Common myeloid progenitor, CD34-positive (primary cell): ENCODE measurements around the gene MXD1.

Source experiments
- CTCF ChIA-PET: fragments of 350-600 bp; sonication (Branson Sonifier 250); formaldehyde crosslinking; loops from one replicate; lab custom pipeline; 2021; ENCODE audit warnings: antibody characterized with exemption; lab: Charles Lee
- POLR2A ChIA-PET: fragments of 350-600 bp; sonication (Branson Sonifier 250); formaldehyde crosslinking; loops from one replicate; lab custom pipeline; 2021; ENCODE audit warnings: antibody characterized with exemption; lab: Charles Lee
- DNase-seq, 3 donors: peaks; one replicate each; pipeline versions ENCODE4 v3.0.0 to v3.0.0-alpha.2; 2013
- H3K27ac ChIP-seq, 2 experiments: 1 replicate in 1 of 2; 2 replicates in 1 of 2; pipeline ENCODE4 v1.7.0; 2013; ENCODE audit warnings: inconsistent platforms in 2 of 2, low read length in 2 of 2, mild to moderate bottlenecking in 2 of 2, low read depth in 1 of 2, moderate library complexity in 1 of 2; ENCODE audit not compliant: severe bottlenecking in 2 of 2, insufficient read depth in 1 of 2, poor library complexity in 1 of 2
- H3K27me3 ChIP-seq, 5 experiments: replicated peaks in 2 of 5; 1 replicate in 3 of 5; 2 replicates in 2 of 5; pipeline versions ENCODE4 v1.6.1 to v1.7.0; 2013; ENCODE audit warnings: low read length in 4 of 5, mild to moderate bottlenecking in 2 of 5, moderate library complexity in 2 of 5, inconsistent platforms in 1 of 5; ENCODE audit not compliant: insufficient read depth in 5 of 5, control insufficient read depth in 4 of 5
- H3K36me3 ChIP-seq, 4 experiments: 1 replicate in 2 of 4; 2 replicates in 2 of 4; pipeline versions ENCODE4 v1.6.1 to v1.7.0; 2013; ENCODE audit warnings: low read length in 3 of 4, control low read depth in 1 of 4, mild to moderate bottlenecking in 1 of 4; ENCODE audit not compliant: control insufficient read depth in 4 of 4, insufficient read depth in 4 of 4
- H3K4me1 ChIP-seq, 4 experiments: 1 replicate in 3 of 4; 2 replicates in 1 of 4; pipeline versions ENCODE4 v1.6.1 to v1.7.1; 2013; ENCODE audit warnings: low read length in 3 of 4, mild to moderate bottlenecking in 3 of 4, control low read depth in 1 of 4, inconsistent platforms in 1 of 4, moderate library complexity in 1 of 4; ENCODE audit not compliant: control insufficient read depth in 4 of 4, insufficient read depth in 4 of 4; ENCODE audit errors: control extremely low read depth in 1 of 4
- H3K4me3 ChIP-seq, 7 experiments: 1 replicate in 4 of 7; 2 replicates in 3 of 7; pipeline versions ENCODE4 v1.5.1 to v1.7.0; 2013; ENCODE audit warnings: mild to moderate bottlenecking in 7 of 7, low read length in 6 of 7, moderate library complexity in 6 of 7, inconsistent platforms in 2 of 7, low read depth in 2 of 7, control low read depth in 1 of 7; ENCODE audit not compliant: insufficient read depth in 4 of 7, control insufficient read depth in 1 of 7; ENCODE audit errors: extremely low read depth in 1 of 7
- H3K9me3 ChIP-seq, 5 experiments: 1 replicate in 4 of 5; 2 replicates in 1 of 5; pipeline versions ENCODE4 v1.6.1 to v1.7.1; 2013; ENCODE audit warnings: low read length in 4 of 5, mild to moderate bottlenecking in 2 of 5, inconsistent platforms in 1 of 5, low read depth in 1 of 5, moderate library complexity in 1 of 5; ENCODE audit not compliant: control insufficient read depth in 4 of 5, insufficient read depth in 2 of 5; ENCODE audit errors: control extremely low read depth in 1 of 5
- WGBS: methylation state at CpG from one replicate; pipeline ENCODE4 v1.1.5; 2013; ENCODE audit not compliant: insufficient coverage; 5-methylcytosine and 5-hydroxymethylcytosine counted together

Gene MXD1

GRCh38 chr2:69936906-69937305 lies 22.0 kb downstream of the MXD1 start:
- peaks cover 26 to 66% (median 45%) of the 10 kb centered on the region in 4 experiments for H3K36me3 ChIP-seq

DNA sequence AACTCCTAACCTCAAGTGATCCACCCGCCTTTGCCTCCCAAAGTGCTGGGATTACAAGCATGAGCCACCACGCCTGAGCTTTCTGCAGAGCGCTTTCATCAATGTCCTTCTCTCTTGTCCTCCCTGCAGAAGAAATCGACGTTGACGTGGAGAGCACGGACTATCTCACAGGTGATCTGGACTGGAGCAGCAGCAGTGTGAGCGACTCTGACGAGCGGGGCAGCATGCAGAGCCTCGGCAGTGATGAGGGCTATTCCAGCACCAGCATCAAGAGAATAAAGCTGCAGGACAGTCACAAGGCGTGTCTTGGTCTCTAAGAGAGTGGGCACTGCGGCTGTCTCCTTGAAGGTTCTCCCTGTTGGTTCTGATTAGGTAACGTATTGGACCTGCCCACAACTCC lies 23.1 kb downstream of the MXD1 start:
- no peaks in the 10 kb centered on the region for H3K27me3 ChIP-seq
- H3K9me3 ChIP-seq: no peaks in the 10 kb centered on the region
- H3K36me3 ChIP-seq: peaks cover 26 to 76% (median 48%) of the 10 kb centered on the region in 4 experiments
- 95% methylated on average over 11 of the region's 14 CpGs for WGBS
- no peak overlapping the region for H3K4me3 ChIP-seq
- DNase-seq: no peak
- H3K27ac ChIP-seq: no peak overlapping the region
- CTCF ChIA-PET: interaction anchor here (1.1 to 1.2 kb wide), 2 partner anchors 10 to 127 kb away, joined by 3 to 4 read pairs; no protein-coding TSS in a partner anchor
- POLR2A ChIA-PET: no interaction called here
- H3K4me1 ChIP-seq: peaks cover 15 to 18% (median 17%) of the 10 kb centered on the region in 4 experiments

More at GRCh38 chr2:69936906-69937305, 22.0 kb downstream of the MXD1 start:
- 78% methylated on average over 11 of the region's 11 CpGs for WGBS
- CTCF ChIA-PET: interaction anchor here (1.2 to 1.4 kb wide), 2 partner anchors 25 to 128 kb away, joined by 3 to 4 read pairs; no protein-coding TSS in a partner anchor
- no peaks in the 10 kb centered on the region for H3K27me3 ChIP-seq
- peaks cover 19 to 25% (median 22%) of the 10 kb centered on the region in 4 experiments for H3K4me1 ChIP-seq
- POLR2A ChIA-PET: no interaction called here
- H3K27ac ChIP-seq: no peak overlapping the region
- no peak for DNase-seq
- no peaks in the 10 kb centered on the region for H3K9me3 ChIP-seq
- H3K4me3 ChIP-seq: no peak overlapping the region

- DNase-seq: no peak
- Histone ChIP-seq H3K4me1 (peaks cover 12 to 20% (median 18%) of the 10 kb centered on the region in 4 experiments), H3K9me3 (no peaks in the 10 kb centered on the region), H3K27ac (no peak overlapping the region), H3K4me3 (no peak overlapping the region), H3K27me3 (no peaks in the 10 kb centered on the region), H3K36me3 (peaks cover 23 to 79% (median 51%) of the 10 kb centered on the region in 4 experiments)
- 98% methylated on average over 11 of the region's 14 CpGs for WGBS
- POLR2A ChIA-PET: no interaction called here
- CTCF ChIA-PET: interaction anchor here (0.8 to 1.3 kb wide), 2 partner anchors 13 to 33 kb away, joined by 3 to 6 read pairs; no protein-coding TSS in a partner anchor
Measured at GRCh38 chr2:69939722-69940121, 24.8 kb downstream of the MXD1 start.

- CTCF ChIA-PET: interaction anchor here (0.6 to 1.6 kb wide), 4 partner anchors 14 to 131 kb away, joined by 3 to 5 read pairs (median 3); no protein-coding TSS in a partner anchor
- Histone ChIP-seq H3K4me3 (no peak overlapping the region), H3K27me3 (no peaks in the 10 kb centered on the region), H3K27ac (no peak overlapping the region), H3K36me3 (peaks cover 22 to 71% (median 45%) of the 10 kb centered on the region in 4 experiments), H3K9me3 (no peaks in the 10 kb centered on the region), H3K4me1 (peaks cover 10 to 30% (median 28%) of the 10 kb centered on the region in 4 experiments)
- no peak for DNase-seq
- POLR2A ChIA-PET: interaction anchor here (1.1 kb wide), 1 partner anchor 35 kb away, joined by 3 read pairs; no protein-coding TSS in a partner anchor
- WGBS: 100% methylated on average over 1 of the region's 8 CpGs
Measured at GRCh38 chr2:69940691-69941090, 25.8 kb downstream of the MXD1 start.

DNA sequence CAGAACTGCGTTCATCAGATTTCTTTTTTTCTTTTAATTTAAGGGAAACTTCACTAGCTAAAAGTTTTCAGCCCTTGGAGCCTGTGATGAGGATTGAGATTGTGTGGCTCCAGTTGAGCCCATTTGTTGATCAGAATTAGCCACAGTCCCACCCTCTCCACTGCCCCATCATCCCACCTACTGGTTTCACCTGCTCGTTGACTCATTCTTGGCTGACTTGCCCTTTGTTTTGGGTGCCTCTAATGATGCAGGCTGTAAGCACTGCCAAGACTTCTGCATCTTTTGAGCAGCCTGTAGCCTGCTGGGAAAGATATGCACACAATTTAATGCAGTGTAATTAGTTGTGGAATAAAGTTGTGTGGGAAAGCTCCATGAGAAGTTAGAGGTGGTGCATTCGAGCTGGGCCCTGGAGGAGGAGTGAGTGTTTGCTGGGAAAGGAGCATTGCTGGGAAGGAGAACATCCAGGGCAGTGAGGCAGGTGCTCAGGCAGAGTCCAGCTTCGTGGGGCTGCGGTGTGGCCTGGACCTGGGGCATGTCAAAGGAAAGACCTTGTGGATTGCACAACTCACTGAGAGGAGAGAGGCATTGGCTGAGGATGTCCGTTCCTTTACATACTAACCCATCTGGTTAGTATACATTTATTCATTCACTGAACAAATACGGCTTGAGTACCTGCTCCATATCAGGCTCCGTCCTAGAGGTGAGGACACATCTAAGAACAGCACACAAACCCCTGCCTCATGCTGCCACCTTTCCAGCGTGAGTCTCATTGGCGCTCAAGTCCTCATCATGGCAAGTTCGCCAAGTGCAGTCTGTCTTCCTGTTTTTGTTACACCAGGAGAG lies 28.3 kb downstream of the MXD1 start:
- H3K36me3 ChIP-seq: peaks cover 8 to 46% (median 29%) of the 10 kb centered on the region in 4 experiments
- POLR2A ChIA-PET: interaction anchor here (0.6 to 2.9 kb wide), 3 partner anchors 13 to 29 kb away, joined by 4 to 15 read pairs (median 5); partner anchors contain the start of gene MXD1
- CTCF ChIA-PET: interaction anchor here (1.1 to 1.3 kb wide), 3 partner anchors 9 to 97 kb away, joined by 3 to 6 read pairs (median 3); no protein-coding TSS in a partner anchor

GRCh38 chr2:69943843-69944525 lies 29.1 kb downstream of the MXD1 start:
- H3K9me3 ChIP-seq: no peaks in the 10 kb centered on the region
- ChIA-PET CTCF (interaction anchor here (0.7 to 2.5 kb wide), 7 partner anchors 9 to 119 kb away, joined by 3 to 6 read pairs (median 4); no protein-coding TSS in a partner anchor), POLR2A (interaction anchor here (1.1 to 2.9 kb wide), 3 partner anchors 28 to 142 kb away, joined by 3 to 15 read pairs (median 5); partner anchors contain the start of gene MXD1)
- H3K36me3 ChIP-seq: peaks cover under 1 to 38% (median 23%) of the 10 kb centered on the region in 4 experiments
- H3K4me3 ChIP-seq: peak overlapping the region in 2 of 7 experiments; percentile 26 to 44
- peaks cover 26 to 62% (median 58%) of the 10 kb centered on the region in 4 experiments for H3K4me1 ChIP-seq
- H3K27me3 ChIP-seq: no peaks in the 10 kb centered on the region
- 15% methylated on average over 7 of the region's 9 CpGs for WGBS
- peak; percentile 68 to 91 (median 87) for DNase-seq
- peak overlapping the region; percentile 80 to 82 for H3K27ac ChIP-seq

More for the DNA sequence above, 28.3 kb downstream of the MXD1 start:
- H3K4me3 ChIP-seq: peak overlapping the region in 1 of 7 experiments; percentile 44
- no peaks in the 10 kb centered on the region for H3K27me3 ChIP-seq
- 79% methylated on average over 8 of the region's 11 CpGs for WGBS
- peaks cover 26 to 55% (median 51%) of the 10 kb centered on the region in 4 experiments for H3K4me1 ChIP-seq
- H3K27ac ChIP-seq: peak overlapping the region; percentile 80 to 82
- DNase-seq: no peak
- H3K9me3 ChIP-seq: no peaks in the 10 kb centered on the region
